Measurements from ENCODE around the gene FZD1. TPM values are rescaled to one million over a fixed set of nuclear protein-coding genes. Genes with fewer than 3 reads are reported as not detected.

FZD1 gene
- total and polyA plus RNA-seq, 7 experiments from 2014 or later, result 0.24 to 3.4 (median 0.64) TPM

GRCh38 chr7:91287371-91288084 lies 23.3 kb downstream of the FZD1 start:
- Histone ChIP-seq H3K4me3 (ENCODE audit: low read length) (no peak overlapping the region), H3K36me3 (ENCODE audit: control insufficient read depth in 2 of 3, insufficient read depth in 3 of 3, low read length in 3 of 3) (no peaks in the 10 kb centered on the region), H3K9me3 (ENCODE audit: control insufficient read depth in 2 of 3, low read length in 3 of 3) (no peaks in the 10 kb centered on the region), H3K4me1 (ENCODE audit: control insufficient read depth in 2 of 2, insufficient read depth in 2 of 2, low read length in 2 of 2) (no peaks in the 10 kb centered on the region), H3K27me3 (ENCODE audit: control insufficient read depth in 2 of 2, insufficient read depth in 2 of 2, low read length in 2 of 2) (no peaks in the 10 kb centered on the region), H3K27ac (ENCODE audit: low read depth, low read length) (no peak overlapping the region)
- Mint-ChIP-seq H3K27me3 (peaks cover 3 to 19% (median 13%) of the 10 kb centered on the region in 5 donors), H3K36me3 (no peaks in the 10 kb centered on the region), H3K9me3 (peaks cover 0 to 1% (median 0%) of the 10 kb centered on the region in 11 donors), H3K4me1 (peaks cover 0 to 2% (median 0%) of the 10 kb centered on the region in 7 donors), H3K4me3 (no peak overlapping the region), H3K27ac (no peak overlapping the region)
- ChIA-PET CTCF (no interaction called here), POLR2A (no interaction called here)
- intact Hi-C loops (cut with micrococcal nuclease), result loop anchor here in 1 of 2 donors (5.0 kb wide), 1 partner anchor 1160 kb away; the partner anchor contains the start of gene GATAD1
- ATAC-seq (no peak), DNase-seq (no peak)

GRCh38 chr7:91288208-91288824 lies 24.1 kb downstream of the FZD1 start:
- peak; percentile 48 for ATAC-seq
- H3K4me3 Mint-ChIP-seq, result no peak overlapping the region
- peaks cover 3 to 19% (median 8%) of the 10 kb centered on the region in 5 donors for H3K27me3 Mint-ChIP-seq

GRCh38 chr7:91289633-91290254 lies 25.5 kb downstream of the FZD1 start:
- no peak overlapping the region for H3K4me3 Mint-ChIP-seq
- H3K36me3 Mint-ChIP-seq, result no peaks in the 10 kb centered on the region
- peaks cover 0 to 1% (median 0%) of the 10 kb centered on the region in 11 donors for H3K9me3 Mint-ChIP-seq
- H3K4me3 ChIP-seq (ENCODE audit: low read length), result no peak overlapping the region
- H3K27ac ChIP-seq (ENCODE audit: low read depth, low read length), result no peak overlapping the region
- intact Hi-C loops (cut with micrococcal nuclease), result loop anchor here in 1 of 2 donors (5.0 kb wide), 1 partner anchor 1158 kb away; the partner anchor contains the start of gene GATAD1
- no peaks in the 10 kb centered on the region for H3K36me3 ChIP-seq (ENCODE audit: control insufficient read depth in 2 of 3, insufficient read depth in 3 of 3, low read length in 3 of 3)
- H3K27me3 Mint-ChIP-seq, result peaks cover 6 to 13% (median 10%) of the 10 kb centered on the region in 5 donors
- H3K27me3 ChIP-seq (ENCODE audit: control insufficient read depth in 2 of 2, insufficient read depth in 2 of 2, low read length in 2 of 2), result no peaks in the 10 kb centered on the region
- no peak for ATAC-seq
- H3K4me1 Mint-ChIP-seq, result peaks cover 0 to 2% (median 0%) of the 10 kb centered on the region in 7 donors
- POLR2A ChIA-PET, result no interaction called here
- DNase-seq, result no peak
- H3K27ac Mint-ChIP-seq, result no peak overlapping the region
- CTCF ChIA-PET, result no interaction called here
- no peaks in the 10 kb centered on the region for H3K9me3 ChIP-seq (ENCODE audit: control insufficient read depth in 2 of 3, low read length in 3 of 3)
- H3K4me1 ChIP-seq (ENCODE audit: control insufficient read depth in 2 of 2, insufficient read depth in 2 of 2, low read length in 2 of 2), result no peaks in the 10 kb centered on the region

More at GRCh38 chr7:91288208-91288824, 24.1 kb downstream of the FZD1 start:
- ChIA-PET POLR2A (no interaction called here), CTCF (no interaction called here)
- no peaks in the 10 kb centered on the region for H3K4me1 ChIP-seq (ENCODE audit: control insufficient read depth in 2 of 2, insufficient read depth in 2 of 2, low read length in 2 of 2)
- H3K9me3 ChIP-seq (ENCODE audit: control insufficient read depth in 2 of 3, low read length in 3 of 3), result no peaks in the 10 kb centered on the region
- no peaks in the 10 kb centered on the region for H3K27me3 ChIP-seq (ENCODE audit: control insufficient read depth in 2 of 2, insufficient read depth in 2 of 2, low read length in 2 of 2)
- Mint-ChIP-seq H3K27ac (no peak overlapping the region), H3K4me1 (peaks cover 0 to 2% (median 0%) of the 10 kb centered on the region in 7 donors), H3K9me3 (peaks cover 0 to 1% (median 0%) of the 10 kb centered on the region in 11 donors), H3K36me3 (no peaks in the 10 kb centered on the region)
- no peak for DNase-seq
- intact Hi-C loops (cut with micrococcal nuclease), result loop anchor here in 1 of 2 donors (5.0 kb wide), 1 partner anchor 1159 kb away; the partner anchor contains the start of gene GATAD1
- no peak overlapping the region for H3K4me3 ChIP-seq (ENCODE audit: low read length)
- H3K27ac ChIP-seq (ENCODE audit: low read depth, low read length), result no peak overlapping the region
- H3K36me3 ChIP-seq (ENCODE audit: control insufficient read depth in 2 of 3, insufficient read depth in 3 of 3, low read length in 3 of 3), result no peaks in the 10 kb centered on the region

GRCh38 chr7:91291302-91291701 lies 27.1 kb downstream of the FZD1 start:
- no peaks in the 10 kb centered on the region for H3K4me1 Mint-ChIP-seq
- DNase-seq (no peak), ATAC-seq (no peak)
- H3K27ac Mint-ChIP-seq, result no peak overlapping the region
- no peak overlapping the region for H3K4me3 ChIP-seq (ENCODE audit: low read length)
- no peaks in the 10 kb centered on the region for H3K4me1 ChIP-seq (ENCODE audit: control insufficient read depth in 2 of 2, insufficient read depth in 2 of 2, low read length in 2 of 2)
- POLR2A ChIA-PET, result no interaction called here
- no peaks in the 10 kb centered on the region for H3K36me3 Mint-ChIP-seq
- no peak overlapping the region for H3K4me3 Mint-ChIP-seq
- no peaks in the 10 kb centered on the region for H3K27me3 ChIP-seq (ENCODE audit: control insufficient read depth in 2 of 2, insufficient read depth in 2 of 2, low read length in 2 of 2)
- H3K9me3 ChIP-seq (ENCODE audit: control insufficient read depth in 2 of 3, low read length in 3 of 3), result no peaks in the 10 kb centered on the region
- CTCF ChIA-PET, result no interaction called here
- no peak overlapping the region for H3K27ac ChIP-seq (ENCODE audit: low read depth, low read length)
- peaks cover 7 to 13% (median 11%) of the 10 kb centered on the region in 5 donors for H3K27me3 Mint-ChIP-seq
- no peaks in the 10 kb centered on the region for H3K36me3 ChIP-seq (ENCODE audit: control insufficient read depth in 2 of 3, insufficient read depth in 3 of 3, low read length in 3 of 3)
- intact Hi-C loops (cut with micrococcal nuclease), result no loop called here
- peaks cover 0 to 1% (median 0%) of the 10 kb centered on the region in 11 donors for H3K9me3 Mint-ChIP-seq

GRCh38 chr7:91291902-91292301 lies 27.7 kb downstream of the FZD1 start:
- Histone ChIP-seq H3K9me3 (ENCODE audit: control insufficient read depth in 2 of 3, low read length in 3 of 3) (no peaks in the 10 kb centered on the region), H3K36me3 (ENCODE audit: control insufficient read depth in 2 of 3, insufficient read depth in 3 of 3, low read length in 3 of 3) (no peaks in the 10 kb centered on the region), H3K27ac (ENCODE audit: low read depth, low read length) (no peak overlapping the region), H3K4me3 (ENCODE audit: low read length) (no peak overlapping the region), H3K27me3 (ENCODE audit: control insufficient read depth in 2 of 2, insufficient read depth in 2 of 2, low read length in 2 of 2) (no peaks in the 10 kb centered on the region), H3K4me1 (ENCODE audit: control insufficient read depth in 2 of 2, insufficient read depth in 2 of 2, low read length in 2 of 2) (no peaks in the 10 kb centered on the region)
- intact Hi-C loops (cut with micrococcal nuclease), result no loop called here
- POLR2A ChIA-PET, result no interaction called here
- CTCF ChIA-PET, result no interaction called here
- peaks cover 7 to 13% (median 12%) of the 10 kb centered on the region in 5 donors for H3K27me3 Mint-ChIP-seq
- H3K27ac Mint-ChIP-seq, result no peak overlapping the region
- H3K4me3 Mint-ChIP-seq, result no peak overlapping the region
- peaks cover 0 to 1% (median 0%) of the 10 kb centered on the region in 11 donors for H3K9me3 Mint-ChIP-seq
- H3K36me3 Mint-ChIP-seq, result no peaks in the 10 kb centered on the region
- ATAC-seq (no peak), DNase-seq (no peak)
- no peaks in the 10 kb centered on the region for H3K4me1 Mint-ChIP-seq

- no peak overlapping the region for H3K4me3 Mint-ChIP-seq
These were observed 28.3 kb downstream of the FZD1 start for GRCh38 chr7:91292506-91292905.

More at GRCh38 chr7:91292506-91292905, 28.3 kb downstream of the FZD1 start:
- ChIA-PET POLR2A (no interaction called here), CTCF (no interaction called here)
- no peak overlapping the region for H3K4me3 ChIP-seq (ENCODE audit: low read length)
- H3K27me3 ChIP-seq (ENCODE audit: control insufficient read depth in 2 of 2, insufficient read depth in 2 of 2, low read length in 2 of 2), result no peaks in the 10 kb centered on the region
- H3K9me3 Mint-ChIP-seq, result peaks cover 0 to 1% (median 0%) of the 10 kb centered on the region in 11 donors
- no peaks in the 10 kb centered on the region for H3K4me1 Mint-ChIP-seq
- H3K27ac Mint-ChIP-seq, result peak overlapping the region in 1 of 9 donors; percentile 45
- H3K9me3 ChIP-seq (ENCODE audit: control insufficient read depth in 2 of 3, low read length in 3 of 3), result no peaks in the 10 kb centered on the region
- H3K36me3 ChIP-seq (ENCODE audit: control insufficient read depth in 2 of 3, insufficient read depth in 3 of 3, low read length in 3 of 3), result no peaks in the 10 kb centered on the region
- DNase-seq (no peak), ATAC-seq (no peak)
- H3K27me3 Mint-ChIP-seq, result peaks cover 7 to 13% (median 12%) of the 10 kb centered on the region in 5 donors
- H3K4me1 ChIP-seq (ENCODE audit: control insufficient read depth in 2 of 2, insufficient read depth in 2 of 2, low read length in 2 of 2), result no peaks in the 10 kb centered on the region
- H3K27ac ChIP-seq (ENCODE audit: low read depth, low read length), result no peak overlapping the region
- intact Hi-C loops (cut with micrococcal nuclease), result no loop called here
- no peaks in the 10 kb centered on the region for H3K36me3 Mint-ChIP-seq
